HepG2 (cell line): ENCODE data around the gene ISOC2. TPM values are rescaled to one million over a fixed set of nuclear protein-coding genes. Genes with fewer than 3 reads are reported as not detected.

Experiments
- ETV5 ChIP-seq: IDR thresholded peaks from 2 replicates; pipeline ENCODE4 v1.6.1; 2018; ENCODE audit warnings: missing biosample characterization, missing genetic modification reagents, inconsistent platforms, borderline replicate concordance
- FOXA1 ChIP-seq, 2 experiments: fragments of 450-650 bp in 1 of 2; sonication (generic) in 1 of 2; formaldehyde crosslinking in 1 of 2; IDR thresholded peaks; 2 replicates each; pipeline versions ENCODE4 v1.4.0 to v1.6.1; 2016 to 2020; ENCODE audit warnings: missing genetic modification reagents in 1 of 2
- HNRNPK ChIP-seq: fragments of 200-400 bp; formaldehyde crosslinking; IDR thresholded peaks from 2 replicates; pipeline ENCODE4 v1.6.1; 2018; ENCODE audit warnings: low read length, low read depth, moderate library complexity, mild to moderate bottlenecking; ENCODE audit not compliant: poor library complexity, severe bottlenecking
- HOXA5 ChIP-seq: sonication (generic); formaldehyde crosslinking; IDR thresholded peaks from 2 replicates; pipeline ENCODE4 v1.4.0; 2020; ENCODE audit warnings: missing genetic modification reagents
- IRF2 ChIP-seq: IDR thresholded peaks from 2 replicates; pipeline ENCODE4 v1.6.1; 2018; ENCODE audit warnings: missing genetic modification reagents, missing compliant biosample characterization
- JUNB ChIP-seq: sonication (generic); formaldehyde crosslinking; IDR thresholded peaks from 2 replicates; pipeline ENCODE4 v1.8.0; 2022; ENCODE audit warnings: missing genetic modification reagents, mild to moderate bottlenecking, borderline replicate concordance
- NCOA1 ChIP-seq: sonication (generic); formaldehyde crosslinking; IDR thresholded peaks from 2 replicates; pipeline ENCODE4 v1.9.0; 2021; ENCODE audit warnings: missing genetic modification reagents
- NR2C2 ChIP-seq: sonication (generic); formaldehyde crosslinking; IDR thresholded peaks from 2 replicates; pipeline ENCODE4 v1.4.0; 2020; ENCODE audit warnings: missing genetic modification reagents, mild to moderate bottlenecking, moderate library complexity, borderline replicate concordance
- NR2F1 ChIP-seq, 2 experiments: fragments of 450-650 bp in 1 of 2; formaldehyde crosslinking in 1 of 2; IDR thresholded peaks; 2 replicates each; pipeline versions ENCODE4 v1.5.0 to v1.6.1; 2016 to 2020; ENCODE audit warnings: mild to moderate bottlenecking in 1 of 2, missing compliant biosample characterization in 1 of 2, missing genetic modification reagents in 1 of 2, moderate library complexity in 1 of 2
- PHF5A ChIP-seq: IDR thresholded peaks from one replicate; pipeline ENCODE4 v1.6.1; 2018; ENCODE audit warnings: low read depth, missing genetic modification reagents; ENCODE audit not compliant: unreplicated experiment
- RFX5 ChIP-seq: IDR thresholded peaks from 2 replicates; pipeline ENCODE4 v1.6.1; 2011; ENCODE audit warnings: low read depth, low read length, improper control_type of control experiment
- SP5 ChIP-seq: IDR thresholded peaks from 2 replicates; pipeline ENCODE4 v1.6.1; 2016; ENCODE audit warnings: low read depth, borderline replicate concordance
- THYN1 ChIP-seq: sonication (generic); formaldehyde crosslinking; IDR thresholded peaks from 2 replicates; pipeline ENCODE4 v1.8.1; 2023; ENCODE audit warnings: low read depth, mild to moderate bottlenecking, moderate library complexity, missing genetic modification reagents, borderline replicate concordance
- ZNF124 ChIP-seq: sonication (generic); formaldehyde crosslinking; IDR thresholded peaks from 2 replicates; pipeline ENCODE4 v1.4.0; 2020; ENCODE audit warnings: missing genetic modification reagents
- ZNF780A ChIP-seq: sonication (generic); formaldehyde crosslinking; IDR thresholded peaks from 2 replicates; pipeline ENCODE4 v1.8.0; 2022; ENCODE audit warnings: mild to moderate bottlenecking, missing genetic modification reagents, moderate library complexity
- polyA plus RNA-seq, 8 experiments: library from polyadenylated mRNA; depleted of rRNA in 3 of 8; stranded (reverse) in 7 of 8; unstranded in 1 of 8; fragments of >200 nt; fragmentation: Illumina TruSeq in 4 of 8; extraction: Trizol in 4 of 8; gene quantifications; 2 replicates each; pipeline versions ENCODE4 v1.2.1 to v1.2.3, GENCODE V29; 2011 to 2016; ENCODE audit warnings: low read depth in 4 of 8, missing spikeins in 1 of 8, mixed read lengths in 1 of 8; ENCODE audit not compliant: insufficient read depth in 1 of 8
- total RNA-seq, 5 experiments: library from RNA; depleted of rRNA; stranded (reverse); fragments of >200 nt; fragmentation: Illumina TruSeq; extraction: Trizol; gene quantifications; 2 replicates each; pipeline ENCODE4 v1.2.3, GENCODE V29; 2016; ENCODE audit warnings: low read depth in 1 of 5
- TF ChIP-seq, protein P1 (sequence below): sonication (generic); formaldehyde crosslinking; IDR thresholded peaks from 2 replicates; pipeline ENCODE4 v1.4.0; 2020; ENCODE audit warnings: mild to moderate bottlenecking, missing genetic modification reagents
- TF ChIP-seq, protein P2 (sequence below): sonication (generic); formaldehyde crosslinking; IDR thresholded peaks from 2 replicates; pipeline ENCODE4 v1.4.0; 2020; ENCODE audit warnings: mild to moderate bottlenecking, missing genetic modification reagents
- TF ChIP-seq, protein P3 (sequence below): sonication (generic); formaldehyde crosslinking; IDR thresholded peaks from 2 replicates; pipeline ENCODE4 v1.8.1; 2023; ENCODE audit warnings: mild to moderate bottlenecking, moderate library complexity, missing genetic modification reagents
- TF ChIP-seq, protein P4 (sequence below): sonication (generic); formaldehyde crosslinking; IDR thresholded peaks from 2 replicates; pipeline ENCODE4 v1.9.0; 2021; ENCODE audit warnings: missing genetic modification reagents, borderline replicate concordance
- TF ChIP-seq, protein P5 (sequence below): sonication (generic); formaldehyde crosslinking; IDR thresholded peaks from 2 replicates; pipeline ENCODE4 v1.4.0; 2020; ENCODE audit warnings: mild to moderate bottlenecking, missing genetic modification reagents

Gene ISOC2
- total and polyA plus RNA-seq, 2 of the 13 experiments (the other 11 are each of a cell fraction or from before 2014, with no cell fraction given), result 76.8 to 105 TPM

DNA sequence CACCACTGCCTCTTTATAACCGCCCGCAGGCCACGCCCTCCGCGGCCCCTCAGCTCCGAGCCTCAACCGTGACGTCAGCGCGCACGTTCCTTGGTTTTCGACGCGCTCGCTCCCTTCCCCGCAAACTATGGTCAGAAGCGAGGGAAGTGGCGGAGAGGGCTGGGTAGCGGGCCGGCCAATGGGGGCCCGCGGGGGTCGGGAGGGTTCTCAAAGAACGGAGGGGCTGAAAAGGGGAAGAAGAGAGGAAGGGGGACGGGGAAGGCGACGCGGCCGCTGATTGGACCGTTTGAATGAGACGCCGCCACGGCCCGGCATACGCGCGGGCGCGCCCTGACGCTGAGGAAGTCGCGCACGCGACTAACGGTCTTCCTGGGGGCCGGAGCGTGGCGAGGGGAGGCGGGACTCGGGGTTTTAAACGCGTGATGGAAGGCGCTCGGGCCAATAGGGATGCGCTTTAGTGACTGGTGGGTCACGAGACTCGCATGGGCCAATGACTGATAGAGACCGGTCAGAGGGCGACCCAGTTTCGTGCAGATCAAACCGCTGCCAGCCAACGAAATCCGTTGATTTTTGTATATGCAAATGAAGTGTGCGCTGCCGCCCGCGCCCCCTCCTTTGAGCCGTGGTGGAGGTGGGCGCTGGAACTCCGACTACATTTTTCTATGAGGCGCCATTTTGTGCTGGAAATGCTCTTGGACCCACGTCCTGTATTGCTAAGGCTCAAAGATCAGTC, 53.5 kb downstream of the ISOC2 start (continued):
- TF ChIP-seq, protein P1, sequence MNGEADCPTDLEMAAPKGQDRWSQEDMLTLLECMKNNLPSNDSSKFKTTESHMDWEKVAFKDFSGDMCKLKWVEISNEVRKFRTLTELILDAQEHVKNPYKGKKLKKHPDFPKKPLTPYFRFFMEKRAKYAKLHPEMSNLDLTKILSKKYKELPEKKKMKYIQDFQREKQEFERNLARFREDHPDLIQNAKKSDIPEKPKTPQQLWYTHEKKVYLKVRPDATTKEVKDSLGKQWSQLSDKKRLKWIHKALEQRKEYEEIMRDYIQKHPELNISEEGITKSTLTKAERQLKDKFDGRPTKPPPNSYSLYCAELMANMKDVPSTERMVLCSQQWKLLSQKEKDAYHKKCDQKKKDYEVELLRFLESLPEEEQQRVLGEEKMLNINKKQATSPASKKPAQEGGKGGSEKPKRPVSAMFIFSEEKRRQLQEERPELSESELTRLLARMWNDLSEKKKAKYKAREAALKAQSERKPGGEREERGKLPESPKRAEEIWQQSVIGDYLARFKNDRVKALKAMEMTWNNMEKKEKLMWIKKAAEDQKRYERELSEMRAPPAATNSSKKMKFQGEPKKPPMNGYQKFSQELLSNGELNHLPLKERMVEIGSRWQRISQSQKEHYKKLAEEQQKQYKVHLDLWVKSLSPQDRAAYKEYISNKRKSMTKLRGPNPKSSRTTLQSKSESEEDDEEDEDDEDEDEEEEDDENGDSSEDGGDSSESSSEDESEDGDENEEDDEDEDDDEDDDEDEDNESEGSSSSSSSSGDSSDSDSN, result no peak
- TF ChIP-seq, protein P2, sequence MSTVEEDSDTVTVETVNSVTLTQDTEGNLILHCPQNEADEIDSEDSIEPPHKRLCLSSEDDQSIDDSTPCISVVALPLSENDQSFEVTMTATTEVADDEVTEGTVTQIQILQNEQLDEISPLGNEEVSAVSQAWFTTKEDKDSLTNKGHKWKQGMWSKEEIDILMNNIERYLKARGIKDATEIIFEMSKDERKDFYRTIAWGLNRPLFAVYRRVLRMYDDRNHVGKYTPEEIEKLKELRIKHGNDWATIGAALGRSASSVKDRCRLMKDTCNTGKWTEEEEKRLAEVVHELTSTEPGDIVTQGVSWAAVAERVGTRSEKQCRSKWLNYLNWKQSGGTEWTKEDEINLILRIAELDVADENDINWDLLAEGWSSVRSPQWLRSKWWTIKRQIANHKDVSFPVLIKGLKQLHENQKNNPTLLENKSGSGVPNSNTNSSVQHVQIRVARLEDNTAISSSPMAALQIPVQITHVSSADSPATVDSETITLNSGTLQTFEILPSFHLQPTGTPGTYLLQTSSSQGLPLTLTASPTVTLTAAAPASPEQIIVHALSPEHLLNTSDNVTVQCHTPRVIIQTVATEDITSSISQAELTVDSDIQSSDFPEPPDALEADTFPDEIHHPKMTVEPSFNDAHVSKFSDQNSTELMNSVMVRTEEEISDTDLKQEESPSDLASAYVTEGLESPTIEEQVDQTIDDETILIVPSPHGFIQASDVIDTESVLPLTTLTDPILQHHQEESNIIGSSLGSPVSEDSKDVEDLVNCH (CRISPR knock-in tag), result peak; percentile 86; the same call in 1 of the 2 replicates
- TF ChIP-seq IRF2 (CRISPR knock-in tag), result no peak
- no peak for TF ChIP-seq ZNF780A (CRISPR knock-in tag)
- no peak for TF ChIP-seq FOXA1 (IDR thresholded peaks at IDR 0.05)
- no peak for TF ChIP-seq FOXA1 (CRISPR knock-in tag; IDR thresholded peaks at IDR 0.05)
- no peak for TF ChIP-seq SP5 (CRISPR knock-in tag)
- peak; percentile 78; the same call in 1 of the 2 replicates for TF ChIP-seq HOXA5
- no peak; the same call in 1 of the 2 replicates for TF ChIP-seq ETV5
- TF ChIP-seq ZNF124 (CRISPR knock-in tag), result no peak; the same call in 1 of the 2 replicates
- peak; percentile 43; the same call in 1 of the 2 replicates for TF ChIP-seq RFX5
- TF ChIP-seq, protein P3, sequence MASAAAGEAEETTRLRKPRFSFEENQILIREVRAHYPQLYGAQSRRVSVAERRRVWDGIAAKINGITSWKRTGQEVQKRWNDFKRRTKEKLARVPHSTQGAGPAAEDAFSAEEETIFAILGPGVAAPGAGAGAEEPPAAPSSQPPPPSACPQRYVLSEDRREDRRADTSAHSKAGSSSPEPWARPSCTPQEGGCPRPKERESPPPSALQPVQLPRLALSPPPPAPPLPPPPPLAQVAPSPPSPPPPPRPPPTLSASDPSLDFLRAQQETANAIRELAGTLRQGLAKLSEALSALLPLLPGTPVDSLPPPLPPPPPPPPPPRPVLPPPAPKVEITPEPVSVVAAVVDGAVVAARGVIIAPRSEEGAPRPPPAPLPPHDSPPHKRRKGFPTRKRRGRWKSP, result peak; percentile 82
- peak; percentile 51; the same call in 1 of the 2 replicates for TF ChIP-seq JUNB (CRISPR knock-in tag)
- TF ChIP-seq NR2C2 (CRISPR knock-in tag), result peak; percentile 65
- TF ChIP-seq NR2F1 (CRISPR knock-in tag; IDR thresholded peaks at IDR 0.05), result no peak
- TF ChIP-seq HNRNPK, result peak; percentile 79
- TF ChIP-seq, protein P4, sequence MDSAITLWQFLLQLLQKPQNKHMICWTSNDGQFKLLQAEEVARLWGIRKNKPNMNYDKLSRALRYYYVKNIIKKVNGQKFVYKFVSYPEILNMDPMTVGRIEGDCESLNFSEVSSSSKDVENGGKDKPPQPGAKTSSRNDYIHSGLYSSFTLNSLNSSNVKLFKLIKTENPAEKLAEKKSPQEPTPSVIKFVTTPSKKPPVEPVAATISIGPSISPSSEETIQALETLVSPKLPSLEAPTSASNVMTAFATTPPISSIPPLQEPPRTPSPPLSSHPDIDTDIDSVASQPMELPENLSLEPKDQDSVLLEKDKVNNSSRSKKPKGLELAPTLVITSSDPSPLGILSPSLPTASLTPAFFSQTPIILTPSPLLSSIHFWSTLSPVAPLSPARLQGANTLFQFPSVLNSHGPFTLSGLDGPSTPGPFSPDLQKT, result no peak
- no peak for TF ChIP-seq THYN1 (CRISPR knock-in tag)
- TF ChIP-seq, protein P5, sequence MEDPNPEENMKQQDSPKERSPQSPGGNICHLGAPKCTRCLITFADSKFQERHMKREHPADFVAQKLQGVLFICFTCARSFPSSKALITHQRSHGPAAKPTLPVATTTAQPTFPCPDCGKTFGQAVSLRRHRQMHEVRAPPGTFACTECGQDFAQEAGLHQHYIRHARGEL, result peak; percentile 35; the same call in 1 of the 2 replicates
- TF ChIP-seq PHF5A, result peak; percentile 33
- TF ChIP-seq NCOA1 (CRISPR knock-in tag), result no peak
